Large intestine (tissue), 3 donors: ENCODE results near the gene TEX101. TPM values are rescaled to one million over a fixed set of nuclear protein-coding genes. Genes with fewer than 3 reads are reported as not detected.

ENCODE experiments used
- DNase-seq, 2 donors: peaks; one replicate each; pipeline versions ENCODE4 v3.0.0 to v3.0.0-alpha.2; 2013
- H3K27ac ChIP-seq: one replicate; pipeline ENCODE4 v1.5.1; 2013; ENCODE audit warnings: low read length
- H3K27me3 ChIP-seq: 2 replicates; pipeline ENCODE4 v1.6.1; 2013; ENCODE audit warnings: low read length; ENCODE audit not compliant: control insufficient read depth, insufficient read depth
- H3K36me3 ChIP-seq: 2 replicates; pipeline ENCODE4 v1.6.1; 2013; ENCODE audit warnings: low read length; ENCODE audit not compliant: control insufficient read depth, insufficient read depth
- H3K4me1 ChIP-seq: one replicate; pipeline ENCODE4 v1.6.1; 2013; ENCODE audit warnings: low read length; ENCODE audit not compliant: control insufficient read depth, insufficient read depth
- H3K4me3 ChIP-seq: one replicate; pipeline ENCODE4 v1.5.1; 2013; ENCODE audit warnings: low read length
- H3K9me3 ChIP-seq: one replicate; pipeline ENCODE4 v1.6.1; 2013; ENCODE audit warnings: mild to moderate bottlenecking, low read depth, low read length, moderate library complexity; ENCODE audit not compliant: control insufficient read depth
- WGBS: methylation state at CpG from one replicate; pipeline ENCODE4 v1.1.5; 2013; ENCODE audit warnings: low lambda C conversion rate; ENCODE audit not compliant: insufficient coverage; 5-methylcytosine and 5-hydroxymethylcytosine counted together
- polyA plus RNA-seq: library from polyadenylated mRNA; unstranded; fragments of 120-200 nt; gene quantifications from one replicate; pipeline ENCODE4 v1.2.1, GENCODE V29; 2013

The TEX101 gene
- polyA plus RNA-seq, 1 donor = not detected

- WGBS = no CpG with 5 or more reads among the region's 2 CpGs
Observed at GRCh38 chr19:43445426-43445825, 30.7 kb downstream of the TEX101 start.

DNA sequence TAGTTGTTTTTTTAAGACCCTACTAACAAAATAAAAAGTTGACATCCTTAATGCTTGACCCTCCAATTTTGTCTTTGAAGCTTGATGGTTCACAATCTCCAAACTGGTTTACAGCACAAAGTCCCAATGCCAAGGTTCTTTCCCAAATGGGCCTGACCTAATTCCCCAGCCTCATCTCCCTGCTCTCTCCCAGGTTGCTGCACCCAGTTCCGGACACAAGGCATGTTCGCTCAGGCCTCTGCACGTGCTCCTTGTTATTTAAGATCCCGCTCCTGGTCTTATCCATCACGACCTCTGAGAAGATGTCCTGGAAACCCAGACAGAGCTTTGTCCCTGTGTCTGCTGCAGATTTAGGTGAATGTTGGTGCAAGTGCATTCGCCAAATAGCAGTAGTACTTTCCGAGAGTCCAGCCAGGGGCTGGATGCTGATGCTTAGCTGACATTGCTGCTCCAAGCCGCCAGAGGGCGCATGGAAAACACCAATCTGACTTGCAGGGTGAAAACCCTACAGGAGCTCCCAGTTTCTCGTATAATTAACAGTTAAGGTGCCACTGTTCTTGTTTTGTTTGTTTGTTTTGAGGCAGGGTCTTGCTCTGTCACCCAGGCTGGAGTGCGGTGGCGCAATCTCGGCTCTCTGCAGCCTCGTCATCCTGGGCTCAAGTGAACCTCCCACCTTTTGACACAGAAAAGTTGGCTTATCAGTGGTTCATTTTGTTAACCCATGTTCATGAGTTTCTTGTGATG lies 32.2 kb downstream of the TEX101 start:
- H3K9me3 ChIP-seq = no peaks in the 10 kb centered on the region
- no peak overlapping the region for H3K4me3 ChIP-seq
- no peaks in the 10 kb centered on the region for H3K36me3 ChIP-seq
- peaks cover 3% of the 10 kb centered on the region for H3K4me1 ChIP-seq
- H3K27ac ChIP-seq = no peak overlapping the region
- DNase-seq = peak; percentile 55 to 68
- WGBS = no CpG with 5 or more reads among the region's 14 CpGs
- H3K27me3 ChIP-seq = no peaks in the 10 kb centered on the region

More at GRCh38 chr19:43445426-43445825, 30.7 kb downstream of the TEX101 start:
- DNase-seq = no peak
- H3K36me3 ChIP-seq = no peaks in the 10 kb centered on the region
- no peaks in the 10 kb centered on the region for H3K27me3 ChIP-seq
- no peaks in the 10 kb centered on the region for H3K9me3 ChIP-seq
- no peak overlapping the region for H3K27ac ChIP-seq
- no peak overlapping the region for H3K4me3 ChIP-seq
- H3K4me1 ChIP-seq = peaks cover 3% of the 10 kb centered on the region

- Histone ChIP-seq H3K27ac (no peak overlapping the region), H3K4me3 (no peak overlapping the region), H3K36me3 (no peaks in the 10 kb centered on the region), H3K27me3 (no peaks in the 10 kb centered on the region), H3K4me1 (peaks cover 3% of the 10 kb centered on the region), H3K9me3 (peaks cover 2% of the 10 kb centered on the region)
- WGBS = no CpG with 5 or more reads among the region's 9 CpGs
- no peak for DNase-seq
Observed at GRCh38 chr19:43447655-43448054, 33.0 kb downstream of the TEX101 start.

DNA sequence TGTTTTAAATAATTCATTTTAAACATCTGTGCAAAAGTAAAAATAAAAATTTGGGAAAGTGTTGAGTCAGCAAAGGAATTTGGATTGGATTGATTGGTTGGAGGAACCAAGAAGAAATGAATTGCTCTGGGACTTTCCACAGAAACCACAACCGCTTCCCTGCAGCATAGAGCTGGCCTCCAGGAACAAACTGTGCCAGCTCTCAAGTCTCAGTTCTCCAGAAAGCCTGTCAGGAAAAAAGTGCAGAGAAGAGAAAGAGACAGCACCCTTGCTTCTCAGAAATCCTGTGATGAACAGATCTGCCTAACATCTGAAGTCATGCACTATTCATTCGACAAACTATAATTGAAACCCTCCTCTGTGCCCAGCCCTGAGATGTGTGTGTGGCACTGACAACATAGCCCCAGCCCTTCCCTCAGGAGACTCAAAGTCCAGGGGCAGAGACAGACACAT lies 35.9 kb downstream of the TEX101 start:
- Histone ChIP-seq H3K36me3 (no peaks in the 10 kb centered on the region), H3K4me1 (peaks cover 3% of the 10 kb centered on the region), H3K27me3 (no peaks in the 10 kb centered on the region), H3K27ac (no peak overlapping the region), H3K4me3 (no peak overlapping the region), H3K9me3 (peaks cover 4% of the 10 kb centered on the region)
- no CpG with 5 or more reads among the region's 2 CpGs for WGBS
- no peak for DNase-seq

DNA sequence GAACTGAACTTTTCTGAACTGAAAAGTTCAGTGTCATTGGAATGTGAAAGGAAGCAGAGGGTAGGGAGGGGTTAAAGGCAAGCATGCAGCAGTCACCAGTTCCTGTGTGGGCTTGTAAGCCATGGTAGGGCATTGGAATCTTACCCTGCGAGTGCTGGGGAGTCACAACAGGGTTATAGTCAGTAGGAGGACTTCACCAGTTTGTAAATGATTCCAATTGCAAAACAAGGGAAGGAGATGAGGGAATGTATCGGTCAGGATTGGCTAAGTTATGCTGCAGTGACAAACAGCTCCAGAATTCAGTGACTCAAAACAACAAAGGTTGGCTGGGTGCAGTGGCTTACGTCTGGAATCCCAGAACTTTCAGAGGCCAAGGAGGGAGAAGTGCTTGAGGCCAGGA lies 37.9 kb downstream of the TEX101 start:
- no peak overlapping the region for H3K4me3 ChIP-seq
- WGBS = 86% methylated on average over 1 of the region's 3 CpGs
- H3K9me3 ChIP-seq = peaks cover 4% of the 10 kb centered on the region
- no peaks in the 10 kb centered on the region for H3K36me3 ChIP-seq
- no peak for DNase-seq
- no peak overlapping the region for H3K27ac ChIP-seq
- no peaks in the 10 kb centered on the region for H3K27me3 ChIP-seq
- no peaks in the 10 kb centered on the region for H3K4me1 ChIP-seq

GRCh38 chr19:43454031-43454430 lies 39.3 kb downstream of the TEX101 start:
- WGBS = 60% methylated on average over 1 of the region's 2 CpGs
- peaks cover 4% of the 10 kb centered on the region for H3K9me3 ChIP-seq
- no peak overlapping the region for H3K4me3 ChIP-seq
- no peaks in the 10 kb centered on the region for H3K36me3 ChIP-seq
- H3K27me3 ChIP-seq = no peaks in the 10 kb centered on the region
- H3K27ac ChIP-seq = no peak overlapping the region
- no peaks in the 10 kb centered on the region for H3K4me1 ChIP-seq
- DNase-seq = no peak

GRCh38 chr19:43455321-43456113 lies 40.8 kb downstream of the TEX101 start:
- Histone ChIP-seq H3K27me3 (peaks cover 3% of the 10 kb centered on the region), H3K27ac (no peak overlapping the region), H3K9me3 (peaks cover 4% of the 10 kb centered on the region), H3K36me3 (no peaks in the 10 kb centered on the region), H3K4me3 (no peak overlapping the region), H3K4me1 (no peaks in the 10 kb centered on the region)
- DNase-seq = no peak
- WGBS = 31% methylated on average over 4 of the region's 10 CpGs

GRCh38 chr19:43457809-43458208 lies 43.1 kb downstream of the TEX101 start:
- Histone ChIP-seq H3K9me3 (peaks cover under 1% of the 10 kb centered on the region), H3K36me3 (no peaks in the 10 kb centered on the region), H3K4me1 (no peaks in the 10 kb centered on the region), H3K27me3 (peaks cover 6% of the 10 kb centered on the region), H3K27ac (no peak overlapping the region), H3K4me3 (no peak overlapping the region)
- DNase-seq = no peak
- WGBS = no CpG with 5 or more reads among the region's 4 CpGs

- peaks cover 2% of the 10 kb centered on the region for H3K9me3 ChIP-seq
- DNase-seq = no peak
- H3K4me3 ChIP-seq = no peak overlapping the region
- H3K27ac ChIP-seq = no peak overlapping the region
- H3K27me3 ChIP-seq = peaks cover 14% of the 10 kb centered on the region
- H3K36me3 ChIP-seq = no peaks in the 10 kb centered on the region
- peaks cover 2% of the 10 kb centered on the region for H3K4me1 ChIP-seq
- no CpG with 5 or more reads among the region's 16 CpGs for WGBS
Observed at GRCh38 chr19:43460362-43461016, 45.8 kb downstream of the TEX101 start.

DNA sequence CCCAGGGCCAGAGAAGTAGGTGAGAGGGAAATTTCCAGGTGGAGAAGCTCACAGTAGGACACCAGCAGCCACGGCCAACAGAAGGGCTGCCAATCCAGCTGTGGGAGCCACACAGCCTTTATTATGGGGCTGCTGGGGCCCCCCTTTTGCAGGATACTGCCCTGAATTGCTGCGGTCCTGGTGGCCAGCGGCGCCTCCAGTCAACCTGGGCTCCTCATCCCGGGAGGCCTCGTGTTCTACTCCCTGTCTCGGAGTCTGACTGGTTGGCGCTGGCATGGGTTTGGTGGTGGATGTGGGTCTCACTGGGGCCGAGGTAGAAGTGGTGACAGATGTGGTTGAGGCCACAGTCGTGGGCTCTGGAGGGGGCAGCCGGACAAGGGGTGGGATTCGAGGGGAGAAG lies 46.6 kb downstream of the TEX101 start:
- WGBS = no CpG with 5 or more reads among the region's 12 CpGs
- H3K36me3 ChIP-seq = no peaks in the 10 kb centered on the region

More for the DNA sequence above, 46.6 kb downstream of the TEX101 start:
- H3K9me3 ChIP-seq = peaks cover 5% of the 10 kb centered on the region
- H3K4me1 ChIP-seq = peaks cover 4% of the 10 kb centered on the region
- peaks cover 21% of the 10 kb centered on the region for H3K27me3 ChIP-seq
- DNase-seq = no peak
- H3K4me3 ChIP-seq = no peak overlapping the region
- no peak overlapping the region for H3K27ac ChIP-seq
